Endometrial microvascular endothelial cells (primary cell): Measurements from ENCODE around the gene TIMP3. TPM values are rescaled to one million over a fixed set of nuclear protein-coding genes. Genes with fewer than 3 reads are reported as not detected.

Experiments used
- in situ Hi-C: cut with HindIII; loops from 2 replicates; pipeline ENCODE4 v1.10.0; 2017; ENCODE audit warnings: low sequenced_read_pairs, low pct_unique_long_range_greater_than_20kb; ENCODE audit errors: inconsistent ontology term
- total RNA-seq: library from RNA; depleted of rRNA; stranded (reverse); fragments of >200 nt; gene quantifications from one replicate; pipeline ENCODE4 v1.2.3, GENCODE V29; 2015; ENCODE audit errors: inconsistent ontology term

Gene TIMP3
- total RNA-seq, 1 donor from 2014 or later: 113 TPM

GRCh38 chr22:32846780-32847491 lies 45.4 kb downstream of the TIMP3 start:
- in situ Hi-C loops: no loop called here

DNA sequence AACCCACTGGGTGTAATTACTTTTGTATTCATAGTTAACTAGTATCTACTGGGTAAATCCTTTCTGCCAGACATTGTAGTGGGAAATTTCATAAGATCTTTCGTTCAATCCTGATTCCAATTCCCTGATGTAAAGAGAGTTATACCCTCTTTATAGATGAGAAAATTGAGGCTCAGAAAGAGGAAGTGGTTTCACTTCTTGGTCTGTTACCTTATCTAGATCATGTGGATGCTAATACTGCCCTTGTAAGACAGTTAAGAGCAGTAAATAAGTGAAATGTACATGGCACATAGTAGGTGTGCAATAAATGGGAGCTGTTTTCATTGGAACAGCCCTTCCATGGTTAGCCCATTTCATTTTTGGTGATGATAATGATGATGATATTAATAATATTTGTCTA lies 46.7 kb downstream of the TIMP3 start:
- in situ Hi-C loops: no loop called here

DNA sequence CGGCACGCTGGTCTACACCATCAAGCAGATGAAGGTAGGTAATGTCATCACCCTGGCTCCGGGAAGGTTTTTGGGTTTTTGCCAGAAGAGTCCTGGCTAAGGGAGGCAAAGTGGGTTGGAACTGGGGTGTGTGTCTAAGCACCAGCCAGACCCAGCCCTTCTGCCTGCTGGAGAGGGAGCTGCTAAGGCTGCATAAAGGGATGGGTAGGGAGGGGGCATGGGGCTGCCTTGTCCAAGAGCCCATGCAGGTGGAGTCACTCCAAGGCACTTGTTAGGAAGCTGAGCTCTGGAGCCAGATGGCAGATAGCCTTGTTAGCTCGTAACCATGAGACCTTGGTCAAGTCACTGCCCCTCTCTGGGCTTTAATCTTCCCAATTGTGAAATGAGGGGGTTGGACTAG lies 48.0 kb downstream of the TIMP3 start:
- in situ Hi-C loops: no loop called here

GRCh38 chr22:32850157-32850556 lies 48.7 kb downstream of the TIMP3 start:
- in situ Hi-C loops: no loop called here

GRCh38 chr22:32850591-32851517 lies 49.3 kb downstream of the TIMP3 start:
- in situ Hi-C loops: no loop called here

DNA sequence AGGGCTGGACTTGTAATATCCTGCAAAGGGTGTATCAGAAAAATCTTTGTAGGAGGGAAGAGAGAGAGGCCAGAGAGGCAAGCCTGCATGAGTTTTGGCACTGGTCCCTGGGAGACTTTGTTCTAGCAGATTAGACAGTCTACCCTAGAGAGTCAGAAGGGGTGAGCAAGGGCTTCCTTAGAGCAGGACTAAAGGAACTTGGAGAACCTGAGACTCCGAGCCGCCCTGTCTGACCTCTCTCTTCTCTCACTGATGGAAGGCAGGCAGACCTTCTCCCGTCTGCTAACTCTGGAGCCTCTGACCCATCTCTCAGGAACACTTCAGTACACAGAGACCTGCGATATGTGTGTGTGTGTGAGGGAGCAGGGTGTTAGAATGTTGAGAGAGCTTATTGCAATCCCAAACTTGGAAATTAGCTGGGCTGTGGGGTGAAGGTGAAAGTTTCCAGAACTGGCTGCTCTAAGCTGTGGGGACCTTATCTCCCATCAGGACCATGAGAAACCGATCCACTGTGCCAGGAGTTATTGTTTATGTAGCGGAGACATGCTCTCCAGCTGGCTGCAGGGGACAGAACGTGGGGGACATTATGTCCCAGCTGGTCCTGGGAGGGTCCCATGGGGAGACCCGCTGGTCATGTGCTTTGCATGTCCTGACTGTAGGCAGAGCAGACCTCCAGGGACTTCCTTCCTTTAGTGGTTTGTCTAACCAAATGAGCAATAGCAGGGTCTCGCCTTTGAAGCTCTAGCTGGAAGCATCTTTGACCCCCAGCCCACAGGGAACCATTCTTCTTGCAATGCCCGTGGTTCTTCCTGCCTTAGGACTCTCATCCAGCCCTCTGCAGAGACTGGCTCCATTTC lies 51.1 kb downstream of the TIMP3 start:
- in situ Hi-C loops: no loop called here

DNA sequence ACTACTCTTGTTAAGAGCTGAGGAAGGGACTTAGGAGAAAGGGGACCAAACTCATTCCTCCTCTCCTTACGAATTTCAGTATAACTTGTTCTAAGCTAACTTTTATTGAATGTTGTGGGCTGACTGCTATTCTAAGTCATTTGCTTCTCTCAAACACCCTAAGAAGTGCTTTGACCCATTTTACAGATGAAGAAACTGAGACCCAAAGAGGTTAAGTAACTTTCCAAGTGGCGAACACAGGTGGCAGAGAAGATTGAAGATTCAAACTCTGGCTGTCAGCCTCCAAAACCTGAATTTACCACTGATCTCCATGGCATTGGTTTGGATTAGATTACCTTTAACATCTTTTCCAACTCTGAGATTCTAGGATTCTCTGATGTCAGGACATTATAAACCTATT lies 52.2 kb downstream of the TIMP3 start:
- in situ Hi-C loops: no loop called here

DNA sequence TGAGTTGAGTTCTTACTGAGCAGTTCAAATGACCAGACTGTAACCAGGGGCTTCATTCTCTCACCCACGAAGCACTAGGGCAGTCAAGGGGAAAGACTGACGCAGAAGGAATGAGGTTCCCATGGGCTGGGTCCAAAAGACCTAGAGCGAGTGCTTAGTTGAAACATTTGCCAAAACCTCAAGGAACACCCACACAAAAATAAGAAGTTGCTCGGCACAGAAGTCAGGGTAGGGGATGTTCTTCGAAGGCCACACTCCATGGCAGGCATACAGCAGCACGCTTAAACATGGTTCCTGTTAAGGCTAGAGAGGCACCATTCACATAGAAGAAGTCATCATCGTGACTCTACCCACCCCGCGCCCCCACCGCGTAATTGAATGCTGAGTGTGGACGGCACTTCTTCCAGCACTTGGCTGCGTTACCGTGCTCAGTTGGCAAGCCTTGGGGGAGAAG lies 52.9 kb downstream of the TIMP3 start:
- in situ Hi-C loops: no loop called here

- in situ Hi-C loops: no loop called here
Observed at GRCh38 chr22:32855045-32855756, 53.7 kb downstream of the TIMP3 start.

DNA sequence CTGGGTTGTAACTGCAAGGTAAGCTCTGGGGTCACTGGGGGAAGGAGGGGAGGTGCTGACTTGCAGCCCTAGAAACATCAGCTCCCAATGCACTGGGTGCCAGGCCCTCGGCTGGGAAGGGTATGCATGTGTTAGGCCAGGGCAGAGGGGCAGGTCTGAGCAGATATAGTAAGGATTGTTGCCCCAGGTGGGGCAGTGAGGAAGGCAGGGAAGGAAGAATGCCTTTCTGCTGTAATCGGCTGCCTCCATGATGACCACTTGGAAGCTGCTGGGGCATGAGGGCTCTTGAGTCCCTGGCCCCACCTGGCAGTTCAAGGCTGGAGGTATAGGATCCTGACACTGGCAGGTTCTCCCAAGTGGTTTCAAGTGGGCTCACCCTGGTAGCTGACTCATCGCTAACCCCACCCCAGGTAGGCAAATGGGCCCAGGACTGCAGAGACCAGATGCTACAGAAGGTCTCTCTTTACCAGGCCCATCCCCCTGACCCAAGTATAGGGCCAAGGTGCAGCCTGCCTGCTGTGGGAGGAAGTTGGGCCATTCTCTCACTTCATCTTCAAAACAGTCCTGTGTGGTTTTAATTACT lies 56.7 kb downstream of the TIMP3 start:
- in situ Hi-C loops: no loop called here

DNA sequence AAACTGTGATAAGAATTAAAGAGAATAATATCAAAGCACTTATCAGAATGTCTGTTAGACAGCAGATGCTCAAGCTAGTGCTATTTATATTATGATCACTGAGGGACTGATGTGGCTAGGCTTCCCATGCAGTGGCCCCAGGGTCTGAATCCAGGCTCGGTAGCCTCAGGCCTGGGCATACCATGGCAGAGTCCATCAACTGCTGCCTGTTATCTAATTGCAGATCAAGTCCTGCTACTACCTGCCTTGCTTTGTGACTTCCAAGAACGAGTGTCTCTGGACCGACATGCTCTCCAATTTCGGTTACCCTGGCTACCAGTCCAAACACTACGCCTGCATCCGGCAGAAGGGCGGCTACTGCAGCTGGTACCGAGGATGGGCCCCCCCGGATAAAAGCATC lies 57.5 kb downstream of the TIMP3 start:
- in situ Hi-C loops: no loop called here

- in situ Hi-C loops: no loop called here
Observed at GRCh38 chr22:32859743-32860142, 58.2 kb downstream of the TIMP3 start.

DNA sequence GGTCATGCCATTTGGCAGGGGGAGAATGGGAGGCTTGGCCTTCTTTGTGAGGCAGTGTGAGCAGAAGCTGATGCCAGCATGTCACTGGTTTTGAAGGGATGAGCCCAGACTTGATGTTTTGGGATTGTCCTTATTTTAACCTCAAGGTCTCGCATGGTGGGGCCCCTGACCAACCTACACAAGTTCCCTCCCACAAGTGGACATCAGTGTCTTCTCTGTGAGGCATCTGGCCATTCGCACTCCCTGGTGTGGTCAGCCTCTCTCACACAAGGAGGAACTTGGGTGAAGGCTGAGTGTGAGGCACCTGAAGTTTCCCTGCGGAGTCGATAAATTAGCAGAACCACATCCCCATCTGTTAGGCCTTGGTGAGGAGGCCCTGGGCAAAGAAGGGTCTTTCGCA lies 59.8 kb downstream of the TIMP3 start:
- in situ Hi-C loops: no loop called here

- in situ Hi-C loops: no loop called here
Observed at GRCh38 chr22:32862083-32862482, 60.6 kb downstream of the TIMP3 start.

DNA sequence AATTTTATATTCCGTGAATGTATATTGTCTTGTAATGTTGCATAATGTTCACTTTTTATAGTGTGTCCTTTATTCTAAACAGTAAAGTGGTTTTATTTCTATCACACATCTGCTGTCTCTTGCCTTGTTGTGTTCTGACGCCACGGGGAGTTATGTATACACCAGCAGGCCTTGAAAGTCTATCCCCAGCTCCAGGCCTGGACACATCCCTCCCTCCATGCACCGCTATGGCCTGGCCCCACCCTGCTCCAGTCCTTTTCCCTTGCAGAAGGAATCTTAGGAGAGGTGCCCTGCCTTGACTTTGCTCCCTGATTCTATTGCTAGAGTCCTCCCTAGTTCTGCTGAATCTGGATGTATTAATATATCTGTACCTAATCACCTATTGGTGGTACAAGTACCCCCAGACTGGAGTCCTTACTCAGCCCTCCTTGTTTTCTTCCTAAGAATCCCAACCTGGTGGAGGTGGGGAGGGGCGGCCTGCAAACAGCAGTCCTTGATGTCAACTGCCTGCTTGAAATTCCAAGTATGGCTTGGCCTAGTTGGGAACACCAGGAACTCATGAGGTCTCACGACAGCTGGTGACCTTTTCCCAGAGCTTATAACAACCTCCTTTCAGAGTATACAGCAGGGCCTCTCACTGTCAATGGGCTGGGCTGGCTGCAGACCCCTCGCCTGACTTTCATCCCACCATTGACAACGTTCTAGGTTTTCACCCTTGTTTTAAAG lies 61.6 kb downstream of the TIMP3 start:
- in situ Hi-C loops: no loop called here

DNA sequence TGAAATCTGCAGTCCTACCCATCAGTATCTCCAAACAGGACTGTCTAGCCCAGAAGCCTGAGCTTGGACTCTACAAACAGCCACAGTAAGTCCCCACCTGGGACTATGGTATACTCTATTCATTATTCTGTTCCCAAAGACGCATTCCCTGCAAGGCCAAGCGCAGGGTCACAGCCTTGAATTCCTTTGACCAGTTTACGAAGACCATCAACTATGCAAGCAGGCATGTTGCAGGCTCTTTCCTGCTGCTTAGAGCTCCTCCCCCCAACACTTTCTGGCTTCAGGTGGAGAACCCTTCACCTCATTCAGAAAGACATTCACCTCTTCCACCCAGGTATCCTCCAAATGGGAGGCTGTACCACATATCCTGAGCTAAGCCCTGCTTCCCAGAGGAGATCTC lies 62.5 kb downstream of the TIMP3 start:
- in situ Hi-C loops: no loop called here

DNA sequence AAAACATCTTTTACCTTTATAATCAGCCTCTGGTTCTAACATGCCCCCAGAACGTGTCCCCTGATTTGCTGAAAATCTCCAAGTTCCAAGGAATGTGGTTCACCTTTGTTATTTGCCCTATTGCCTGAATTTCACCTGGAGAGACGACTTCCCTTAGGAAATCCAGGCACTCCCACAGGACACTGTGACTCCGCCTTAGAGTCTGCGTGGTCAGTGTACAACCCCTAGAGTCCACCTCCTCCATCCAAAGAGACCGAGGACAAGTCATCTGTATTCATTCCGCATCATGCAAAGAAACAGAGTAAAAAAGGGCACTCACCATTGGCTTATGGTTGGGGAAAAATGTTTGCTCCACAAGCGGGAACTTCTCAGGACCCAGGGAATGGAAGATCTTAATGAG lies 63.1 kb downstream of the TIMP3 start:
- in situ Hi-C loops: no loop called here

DNA sequence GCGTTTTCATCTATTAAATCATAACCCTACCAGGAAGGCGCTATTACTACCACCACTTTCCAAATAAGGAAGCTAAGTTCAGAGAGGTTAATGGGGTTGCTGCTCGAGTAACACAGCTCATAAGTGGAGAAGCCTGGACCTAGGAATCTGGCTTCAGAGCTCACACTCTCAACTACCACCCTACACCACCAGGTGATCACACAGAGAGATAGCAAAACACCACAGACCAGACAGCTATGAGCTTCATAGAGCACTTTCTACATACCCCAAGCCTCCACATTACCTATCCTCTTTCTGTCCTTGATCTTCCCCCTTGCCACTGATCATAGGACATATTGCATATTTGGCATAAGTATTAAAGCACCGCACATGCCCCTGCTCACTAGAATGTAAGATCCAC lies 65.4 kb downstream of the TIMP3 start:
- in situ Hi-C loops: no loop called here
